GM10248 (cell line): ENCODE measurements around the gene SMYD3.

Source experiments
- CTCF ChIA-PET: fragments of 300-600 bp; sonication (Branson Sonifier 250); formaldehyde crosslinking; extraction: SDS; loops from one replicate; lab custom pipeline; 2021; ENCODE audit warnings: antibody characterized with exemption; lab: Yijun Ruan, JAX
- POLR2A ChIA-PET: fragments of 350-650 bp; sonication (Branson Sonifier 250); formaldehyde crosslinking; extraction: SDS; loops from one replicate; lab custom pipeline; 2020; ENCODE audit warnings: antibody characterized with exemption; lab: Yijun Ruan, JAX
- DNase-seq: peaks from one replicate; pipeline ENCODE4 v3.0.0; 2012; ENCODE audit errors: extremely low spot score
- TF ChIP-seq, protein P1 (sequence below): IDR thresholded peaks from 2 replicates; pipeline ENCODE4 v1.5.1; 2012; ENCODE audit warnings: mild to moderate bottlenecking, low read depth; ENCODE audit errors: extremely low read depth, missing control alignments, control extremely low read depth

The SMYD3 gene

GRCh38 chr1:245853291-245853690 lies 653.8 kb downstream of the SMYD3 start:
- TF ChIP-seq, protein P1, sequence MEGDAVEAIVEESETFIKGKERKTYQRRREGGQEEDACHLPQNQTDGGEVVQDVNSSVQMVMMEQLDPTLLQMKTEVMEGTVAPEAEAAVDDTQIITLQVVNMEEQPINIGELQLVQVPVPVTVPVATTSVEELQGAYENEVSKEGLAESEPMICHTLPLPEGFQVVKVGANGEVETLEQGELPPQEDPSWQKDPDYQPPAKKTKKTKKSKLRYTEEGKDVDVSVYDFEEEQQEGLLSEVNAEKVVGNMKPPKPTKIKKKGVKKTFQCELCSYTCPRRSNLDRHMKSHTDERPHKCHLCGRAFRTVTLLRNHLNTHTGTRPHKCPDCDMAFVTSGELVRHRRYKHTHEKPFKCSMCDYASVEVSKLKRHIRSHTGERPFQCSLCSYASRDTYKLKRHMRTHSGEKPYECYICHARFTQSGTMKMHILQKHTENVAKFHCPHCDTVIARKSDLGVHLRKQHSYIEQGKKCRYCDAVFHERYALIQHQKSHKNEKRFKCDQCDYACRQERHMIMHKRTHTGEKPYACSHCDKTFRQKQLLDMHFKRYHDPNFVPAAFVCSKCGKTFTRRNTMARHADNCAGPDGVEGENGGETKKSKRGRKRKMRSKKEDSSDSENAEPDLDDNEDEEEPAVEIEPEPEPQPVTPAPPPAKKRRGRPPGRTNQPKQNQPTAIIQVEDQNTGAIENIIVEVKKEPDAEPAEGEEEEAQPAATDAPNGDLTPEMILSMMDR: no peak
- ChIA-PET POLR2A (no interaction called here), CTCF (interaction anchor here (0.9 to 1.5 kb wide), 2 partner anchors 9 to 35 kb away, joined by 3 read pairs; no protein-coding TSS in a partner anchor)

DNA sequence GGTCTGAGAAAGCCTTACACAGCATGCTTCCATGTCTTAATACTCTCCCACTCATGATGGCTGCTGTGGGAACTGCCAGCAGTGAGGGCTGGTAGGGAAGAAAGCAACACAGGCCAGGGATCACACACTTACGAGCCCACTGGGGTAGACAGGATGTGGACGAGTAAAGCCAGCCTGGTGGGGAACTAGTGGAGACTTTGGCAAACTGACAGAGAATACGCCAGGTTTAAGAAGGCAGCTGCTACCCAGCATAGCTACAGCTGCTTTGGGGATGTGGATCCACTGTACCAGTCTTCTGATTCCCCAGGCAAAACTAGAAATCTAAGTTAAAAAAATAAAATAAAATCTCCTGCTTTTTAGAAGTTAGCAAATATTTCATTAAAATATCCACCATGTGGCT lies 664.0 kb downstream of the SMYD3 start:
- ChIA-PET CTCF (interaction anchor here (0.9 kb wide), 1 partner anchor 21 kb away, joined by 3 read pairs; no protein-coding TSS in a partner anchor), POLR2A (no interaction called here)
- TF ChIP-seq, protein P1: no peak
- no peak for DNase-seq

More at GRCh38 chr1:245853291-245853690, 653.8 kb downstream of the SMYD3 start:
- DNase-seq: no peak

- POLR2A ChIA-PET: no interaction called here
- DNase-seq: no peak
- CTCF ChIA-PET: no interaction called here
- TF ChIP-seq, protein P1: no peak
These were observed 665.0 kb downstream of the SMYD3 start for GRCh38 chr1:245842106-245842505.

GRCh38 chr1:245840971-245841370 lies 666.1 kb downstream of the SMYD3 start:
- ChIA-PET CTCF (no interaction called here), POLR2A (no interaction called here)
- TF ChIP-seq, protein P1: no peak
- DNase-seq: no peak

- DNase-seq: no peak
- CTCF ChIA-PET: no interaction called here
- POLR2A ChIA-PET: no interaction called here
- TF ChIP-seq, protein P1: no peak
These were observed 669.4 kb downstream of the SMYD3 start for GRCh38 chr1:245837718-245838117.

DNA sequence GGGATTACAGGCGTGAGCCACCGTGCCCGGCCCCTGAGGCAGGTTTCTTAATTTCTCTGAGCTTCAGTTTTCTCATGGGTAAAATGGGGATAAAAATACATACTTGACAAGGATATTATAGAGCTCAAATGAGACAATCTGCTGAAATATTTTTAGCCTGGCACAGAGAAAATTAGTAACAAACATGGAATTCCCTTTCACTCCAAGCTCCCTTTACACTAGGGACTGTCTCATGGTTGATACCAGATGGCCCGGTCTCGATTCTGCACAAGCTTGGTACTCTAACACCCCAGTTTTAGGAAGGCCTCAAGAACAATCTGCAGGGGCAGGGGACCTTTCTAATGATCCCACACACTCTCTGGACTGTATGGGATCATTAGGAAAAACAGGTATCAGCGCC lies 671.7 kb downstream of the SMYD3 start:
- ChIA-PET POLR2A (no interaction called here), CTCF (interaction anchor here (1.2 kb wide), 1 partner anchor 10 kb away, joined by 4 read pairs; no protein-coding TSS in a partner anchor)

More for the DNA sequence above, 671.7 kb downstream of the SMYD3 start:
- TF ChIP-seq, protein P1: no peak
- DNase-seq: no peak
